ENCODE results near the gene MRPS30.

DNA sequence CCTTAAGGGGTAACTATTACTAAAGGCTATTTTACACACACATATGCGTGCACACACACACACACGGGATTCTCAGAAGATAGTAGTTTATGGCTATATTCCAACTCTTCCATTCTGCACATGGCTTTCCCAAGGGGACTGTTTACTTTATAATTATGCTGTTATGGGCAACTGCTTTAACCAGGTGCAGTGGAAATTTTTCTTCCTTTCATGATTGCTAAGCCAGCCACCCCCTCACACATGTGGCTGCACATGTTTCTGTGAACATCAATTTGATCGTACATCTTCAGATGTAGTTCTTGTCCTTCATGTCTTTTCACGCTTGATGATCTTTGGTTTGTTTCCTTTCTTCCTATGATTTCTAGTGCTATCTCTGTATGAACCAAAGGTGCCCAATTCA is 37.0 kb downstream of the MRPS30 start:
- TF ChIP-seq CTCF (IDR thresholded peaks at IDR 0.05): no peak
- TF ChIP-seq POLR2A (IDR thresholded peaks at IDR 0.05): no peak
